ENCODE measurements around the gene SIGLEC10. TPM values are rescaled to one million over a fixed set of nuclear protein-coding genes. Genes with fewer than 3 reads are reported as not detected.

Gene SIGLEC10
- total RNA-seq, 1 experiment from 2014 or later, result not detected

DNA sequence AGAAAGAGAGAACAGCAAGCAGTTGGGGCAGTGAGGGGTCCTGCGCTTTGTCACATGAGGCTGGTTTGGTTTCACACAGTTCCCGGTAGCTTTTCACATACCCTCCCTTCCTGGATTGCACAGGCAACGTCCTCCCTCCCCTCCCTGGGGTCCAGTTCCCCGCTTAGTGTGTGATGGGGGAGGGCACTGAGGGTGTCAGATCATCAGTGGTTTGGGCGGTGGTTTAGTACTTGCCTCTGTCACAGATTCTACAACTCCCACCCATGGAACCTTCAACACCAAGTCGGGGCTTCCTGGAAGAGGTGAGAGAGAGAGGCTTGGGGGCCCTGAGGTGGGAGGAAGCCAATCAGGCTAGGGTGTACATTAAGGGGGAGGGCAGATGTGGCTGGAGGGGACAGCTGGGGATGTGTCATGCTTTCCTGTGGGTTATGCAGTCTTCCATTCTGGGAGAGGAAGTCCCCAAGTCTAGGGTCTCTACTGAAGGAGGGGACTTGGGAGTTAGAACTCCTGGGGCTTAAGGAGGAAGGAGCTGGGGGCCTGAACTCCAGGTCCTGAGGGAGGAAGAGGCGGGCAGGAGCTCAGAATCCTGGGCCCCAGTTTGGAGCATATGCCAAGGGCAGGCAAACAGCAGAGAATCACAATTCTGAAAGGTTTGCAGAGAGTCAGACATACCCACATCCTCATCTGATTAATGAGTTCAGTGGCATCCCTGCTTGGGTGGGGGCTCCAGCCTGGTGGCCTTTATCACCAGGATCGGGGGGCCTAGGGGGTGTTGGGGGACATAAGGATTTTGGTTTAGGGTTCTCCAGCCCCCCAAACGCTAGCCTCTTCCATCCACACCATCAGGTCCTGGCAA, 44.6 kb downstream of the SIGLEC10 start, which contains the start of gene NKG7:
Gene NKG7, minus strand, starts transcription at position 6 of the 856 bp plus-strand sequence. CDS start 119 bp downstream, outside the sequence.
- no TSS peak for BruUV-seq (replicated peaks)
- no peaks in the 10 kb centered on the region for H3K36me3 ChIP-seq (ENCODE audit: control insufficient read depth, insufficient read depth, low read length)
- no peaks in the 10 kb centered on the region for H3K27me3 Mint-ChIP-seq (ENCODE audit: insufficient read depth, unreplicated experiment)
- peaks cover 8% of the 10 kb centered on the region for H3K36me3 Mint-ChIP-seq (ENCODE audit: insufficient read depth, unreplicated experiment)
- no peak within 1 kb of the TSS for H3K4me3 Mint-ChIP-seq (ENCODE audit: unreplicated experiment)
- ChIA-PET CTCF (interaction anchor here (1.6 kb wide), 1 partner anchor 33 kb away, joined by 4 read pairs; no protein-coding TSS in a partner anchor), POLR2A (no interaction called here)
- no peaks in the 10 kb centered on the region for H3K27me3 ChIP-seq (replicated peaks; ENCODE audit: control insufficient read depth, insufficient read depth, low read length)
- no peaks in the 10 kb centered on the region for H3K9me3 ChIP-seq
- no peaks in the 10 kb centered on the region for H3K4me1 Mint-ChIP-seq (ENCODE audit: low read depth, unreplicated experiment)
- TF ChIP-seq, protein P1, sequence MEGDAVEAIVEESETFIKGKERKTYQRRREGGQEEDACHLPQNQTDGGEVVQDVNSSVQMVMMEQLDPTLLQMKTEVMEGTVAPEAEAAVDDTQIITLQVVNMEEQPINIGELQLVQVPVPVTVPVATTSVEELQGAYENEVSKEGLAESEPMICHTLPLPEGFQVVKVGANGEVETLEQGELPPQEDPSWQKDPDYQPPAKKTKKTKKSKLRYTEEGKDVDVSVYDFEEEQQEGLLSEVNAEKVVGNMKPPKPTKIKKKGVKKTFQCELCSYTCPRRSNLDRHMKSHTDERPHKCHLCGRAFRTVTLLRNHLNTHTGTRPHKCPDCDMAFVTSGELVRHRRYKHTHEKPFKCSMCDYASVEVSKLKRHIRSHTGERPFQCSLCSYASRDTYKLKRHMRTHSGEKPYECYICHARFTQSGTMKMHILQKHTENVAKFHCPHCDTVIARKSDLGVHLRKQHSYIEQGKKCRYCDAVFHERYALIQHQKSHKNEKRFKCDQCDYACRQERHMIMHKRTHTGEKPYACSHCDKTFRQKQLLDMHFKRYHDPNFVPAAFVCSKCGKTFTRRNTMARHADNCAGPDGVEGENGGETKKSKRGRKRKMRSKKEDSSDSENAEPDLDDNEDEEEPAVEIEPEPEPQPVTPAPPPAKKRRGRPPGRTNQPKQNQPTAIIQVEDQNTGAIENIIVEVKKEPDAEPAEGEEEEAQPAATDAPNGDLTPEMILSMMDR (IDR thresholded peaks at IDR 0.05; ENCODE audit: insufficient read depth in 1 of 2, low read depth in 1 of 2, low read length in 1 of 2, severe bottlenecking in 1 of 2, unreplicated experiment in 1 of 2), result no peak
- peaks cover 5% of the 10 kb centered on the region; the same call in 1 of the 2 replicates for H3K4me1 ChIP-seq
- intact Hi-C loops (cut with micrococcal nuclease; ENCODE audit: unreplicated experiment), result no loop called here
- H3K27ac Mint-ChIP-seq (ENCODE audit: unreplicated experiment), result no peak within 1 kb of the TSS
- no peak within 1 kb of the TSS for H3K4me3 ChIP-seq (ENCODE audit: low read depth, low read length)
- no peak for DNase-seq
- no peaks in the 10 kb centered on the region for H3K9me3 Mint-ChIP-seq (ENCODE audit: unreplicated experiment)

DNA sequence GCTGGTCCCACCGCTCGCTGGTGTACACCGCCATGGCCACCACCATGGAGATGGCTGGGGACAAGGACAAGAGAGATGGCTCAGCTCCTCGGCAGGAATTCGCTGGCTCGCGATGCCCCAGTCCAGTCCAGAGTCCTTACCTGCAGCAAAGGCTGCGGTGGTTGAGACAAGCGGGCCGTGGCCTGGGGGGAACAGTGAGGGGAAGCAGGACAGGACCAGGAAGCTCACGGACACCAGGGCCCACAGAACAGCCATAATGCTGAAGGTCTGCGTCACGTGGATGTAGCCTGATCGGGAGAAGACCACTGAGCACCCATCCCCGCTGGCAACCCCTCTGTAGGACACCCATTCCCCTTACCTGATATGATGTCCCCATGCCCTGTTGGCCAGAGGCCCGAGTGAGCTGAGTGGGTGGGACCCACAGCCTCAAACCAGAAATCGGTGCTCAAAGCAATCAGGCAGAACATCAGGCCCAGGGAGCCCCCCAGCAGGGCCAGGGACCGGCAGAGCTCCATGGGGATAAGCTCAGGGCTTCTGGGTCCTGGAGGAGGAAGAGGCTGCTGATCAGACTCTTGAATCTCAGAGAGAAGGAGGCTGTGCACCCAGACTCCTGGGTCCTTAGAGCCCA, 45.3 kb downstream of the SIGLEC10 start:
- no peaks in the 10 kb centered on the region for H3K4me1 Mint-ChIP-seq (ENCODE audit: low read depth, unreplicated experiment)
- no peaks in the 10 kb centered on the region for H3K36me3 ChIP-seq (ENCODE audit: control insufficient read depth, insufficient read depth, low read length)
- peaks cover 5% of the 10 kb centered on the region; the same call in 1 of the 2 replicates for H3K4me1 ChIP-seq
- no peak overlapping the region for H3K27ac Mint-ChIP-seq (ENCODE audit: unreplicated experiment)
- H3K9me3 ChIP-seq, result no peaks in the 10 kb centered on the region
- no peak overlapping the region for H3K4me3 Mint-ChIP-seq (ENCODE audit: unreplicated experiment)
- H3K27me3 ChIP-seq (replicated peaks; ENCODE audit: control insufficient read depth, insufficient read depth, low read length), result no peaks in the 10 kb centered on the region
- H3K9me3 Mint-ChIP-seq (ENCODE audit: unreplicated experiment), result no peaks in the 10 kb centered on the region
- ChIA-PET POLR2A (no interaction called here), CTCF (interaction anchor here (1.6 kb wide), 1 partner anchor 33 kb away, joined by 4 read pairs; no protein-coding TSS in a partner anchor)
- no TSS peak for BruUV-seq (replicated peaks)
- no peak overlapping the region for H3K4me3 ChIP-seq (ENCODE audit: low read depth, low read length)
- H3K36me3 Mint-ChIP-seq (ENCODE audit: insufficient read depth, unreplicated experiment), result peaks cover 13% of the 10 kb centered on the region
- TF ChIP-seq, protein P1 (IDR thresholded peaks at IDR 0.05; ENCODE audit: insufficient read depth in 1 of 2, low read depth in 1 of 2, low read length in 1 of 2, severe bottlenecking in 1 of 2, unreplicated experiment in 1 of 2), result no peak
- DNase-seq, result no peak
- H3K27me3 Mint-ChIP-seq (ENCODE audit: insufficient read depth, unreplicated experiment), result no peaks in the 10 kb centered on the region
- intact Hi-C loops (cut with micrococcal nuclease; ENCODE audit: unreplicated experiment), result no loop called here

DNA sequence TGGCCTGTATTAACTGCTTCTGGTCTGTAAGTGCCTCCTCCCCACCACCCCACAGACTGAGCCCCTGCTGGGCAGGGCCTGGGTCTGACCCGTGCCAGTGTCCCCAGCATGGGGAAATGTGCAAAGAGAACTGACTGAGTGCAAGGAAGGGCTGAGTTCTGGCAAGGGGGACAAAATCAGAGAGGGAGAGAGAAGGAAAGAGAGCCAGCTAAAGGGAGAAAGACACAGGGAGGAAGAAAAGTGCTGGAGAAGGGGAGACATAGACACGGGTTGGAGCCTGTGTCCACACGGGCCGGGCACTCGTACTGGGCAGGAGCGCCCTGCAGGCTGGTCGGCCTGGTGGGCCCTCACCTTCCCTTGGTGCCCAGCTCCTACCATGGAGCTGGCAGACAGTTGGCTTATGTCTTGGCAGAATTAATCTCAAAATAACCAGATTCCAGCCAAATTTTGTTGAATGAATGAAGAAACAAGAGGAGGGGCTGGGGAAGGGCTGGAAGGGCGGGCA, 46.2 kb downstream of the SIGLEC10 start:
- POLR2A ChIA-PET, result no interaction called here
- no peaks in the 10 kb centered on the region for H3K36me3 ChIP-seq (ENCODE audit: control insufficient read depth, insufficient read depth, low read length)

More for the DNA sequence above, 46.2 kb downstream of the SIGLEC10 start:
- TF ChIP-seq, protein P1 (IDR thresholded peaks at IDR 0.05; ENCODE audit: insufficient read depth in 1 of 2, low read depth in 1 of 2, low read length in 1 of 2, severe bottlenecking in 1 of 2, unreplicated experiment in 1 of 2), result no peak
- Histone ChIP-seq H3K4me3 (ENCODE audit: low read depth, low read length) (no peak overlapping the region), H3K4me1 (peaks cover 5% of the 10 kb centered on the region; the same call in 1 of the 2 replicates), H3K9me3 (no peaks in the 10 kb centered on the region), H3K27me3 (replicated peaks; ENCODE audit: control insufficient read depth, insufficient read depth, low read length) (no peaks in the 10 kb centered on the region)
- Mint-ChIP-seq H3K4me1 (ENCODE audit: low read depth, unreplicated experiment) (no peaks in the 10 kb centered on the region), H3K36me3 (ENCODE audit: insufficient read depth, unreplicated experiment) (peaks cover 18% of the 10 kb centered on the region), H3K27ac (ENCODE audit: unreplicated experiment) (no peak overlapping the region), H3K4me3 (ENCODE audit: unreplicated experiment) (no peak overlapping the region), H3K27me3 (ENCODE audit: insufficient read depth, unreplicated experiment) (no peaks in the 10 kb centered on the region), H3K9me3 (ENCODE audit: unreplicated experiment) (no peaks in the 10 kb centered on the region)
- intact Hi-C loops (cut with micrococcal nuclease; ENCODE audit: unreplicated experiment), result no loop called here
- CTCF ChIA-PET, result interaction anchor here (1.6 kb wide), 1 partner anchor 32 kb away, joined by 4 read pairs; no protein-coding TSS in a partner anchor
- no peak for DNase-seq
- BruUV-seq (replicated peaks), result no TSS peak
